ENCODE data around the gene GJB4. TPM values are rescaled to one million over a fixed set of nuclear protein-coding genes. Genes with fewer than 3 reads are reported as not detected.

Gene GJB4
- total RNA-seq, 1 experiment from 2014 or later: 0.07 TPM

- CTCF ChIA-PET: interaction anchor here (1.2 to 1.6 kb wide), 2 partner anchors 10 to 81 kb away, joined by 3 to 4 read pairs; partner anchors contain the start of gene SMIM12
- Mint-ChIP-seq H3K4me3 (no peak overlapping the region), H3K4me1 (peaks cover 7% of the 10 kb centered on the region; the same call in 1 of the 2 replicates), H3K36me3 (no peaks in the 10 kb centered on the region), H3K27me3 (ENCODE audit: low read depth) (peaks cover 46% of the 10 kb centered on the region), H3K27ac (no peak overlapping the region), H3K9me3 (no peaks in the 10 kb centered on the region)
- DNase-seq (ENCODE audit: low spot score) (no peak), ATAC-seq (no peak)
- POLR2A ChIA-PET: no interaction called here
- no peak for TF ChIP-seq ZNF416 (CRISPR knock-in tag; IDR thresholded peaks at IDR 0.05)
- TF ChIP-seq ZNF281 (CRISPR knock-in tag; IDR thresholded peaks at IDR 0.05): no peak
- TF ChIP-seq NR2C2 (CRISPR knock-in tag; IDR thresholded peaks at IDR 0.05): no peak
These were observed 18.8 kb downstream of the GJB4 start for GRCh38 chr1:34778381-34778780.

- CTCF ChIA-PET: interaction anchor here (1.2 to 1.6 kb wide), 2 partner anchors 9 to 80 kb away, joined by 3 to 4 read pairs; partner anchors contain the start of gene SMIM12
- no peak overlapping the region for H3K4me3 Mint-ChIP-seq
These were observed 19.5 kb downstream of the GJB4 start for GRCh38 chr1:34779005-34779404.

GRCh38 chr1:34779526-34779925, 20.0 kb downstream of the GJB4 start:
- no peak overlapping the region for H3K27ac Mint-ChIP-seq
- H3K27me3 Mint-ChIP-seq (ENCODE audit: low read depth): peaks cover 55% of the 10 kb centered on the region
- ChIA-PET CTCF (interaction anchor here (1.2 kb wide), 1 partner anchor 9 kb away, joined by 3 read pairs; no protein-coding TSS in a partner anchor), POLR2A (no interaction called here)
- H3K9me3 Mint-ChIP-seq: no peaks in the 10 kb centered on the region
- H3K4me1 Mint-ChIP-seq: peaks cover 7% of the 10 kb centered on the region; the same call in 1 of the 2 replicates
- no peak overlapping the region for H3K4me3 Mint-ChIP-seq
- ATAC-seq: no peak
- no peak for DNase-seq (ENCODE audit: low spot score)
- H3K36me3 Mint-ChIP-seq: no peaks in the 10 kb centered on the region
- TF ChIP-seq ELF4 (CRISPR knock-in tag; IDR thresholded peaks at IDR 0.05; ENCODE audit: low read depth): no peak
- TF ChIP-seq ZNF671 (CRISPR knock-in tag; IDR thresholded peaks at IDR 0.05): no peak
- TF ChIP-seq NFE2L1 (CRISPR knock-in tag; IDR thresholded peaks at IDR 0.05): no peak
- no peak for TF ChIP-seq ZNF317 (CRISPR knock-in tag; IDR thresholded peaks at IDR 0.05; ENCODE audit: borderline replicate concordance, low read depth)
- no peak for TF ChIP-seq PRDM15 (CRISPR knock-in tag; IDR thresholded peaks at IDR 0.05)
- no peak for TF ChIP-seq IRF1 (CRISPR knock-in tag; IDR thresholded peaks at IDR 0.05)
- no peak for TF ChIP-seq PREB (CRISPR knock-in tag; IDR thresholded peaks at IDR 0.05; ENCODE audit: borderline replicate concordance)
- TF ChIP-seq TEAD4 (CRISPR knock-in tag; IDR thresholded peaks at IDR 0.05): no peak
- TF ChIP-seq SMAD3 (CRISPR knock-in tag; IDR thresholded peaks at IDR 0.05; ENCODE audit: borderline replicate concordance): no peak
- no peak for TF ChIP-seq AFF4 (CRISPR knock-in tag; IDR thresholded peaks at IDR 0.05; ENCODE audit: borderline replicate concordance)

More at GRCh38 chr1:34779005-34779404, 19.5 kb downstream of the GJB4 start:
- Mint-ChIP-seq H3K9me3 (no peaks in the 10 kb centered on the region), H3K36me3 (no peaks in the 10 kb centered on the region), H3K27ac (no peak overlapping the region), H3K27me3 (ENCODE audit: low read depth) (peaks cover 51% of the 10 kb centered on the region), H3K4me1 (peaks cover 7% of the 10 kb centered on the region; the same call in 1 of the 2 replicates)
- POLR2A ChIA-PET: no interaction called here
- ATAC-seq (no peak), DNase-seq (ENCODE audit: low spot score) (no peak)
- TF ChIP-seq ZNF416 (CRISPR knock-in tag; IDR thresholded peaks at IDR 0.05) (no peak), RORB (CRISPR knock-in tag; IDR thresholded peaks at IDR 0.05) (no peak), ZNF512 (CRISPR knock-in tag; IDR thresholded peaks at IDR 0.05; ENCODE audit: borderline replicate concordance) (no peak), FOXJ3 (CRISPR knock-in tag; IDR thresholded peaks at IDR 0.05; ENCODE audit: borderline replicate concordance) (no peak), GRHL2 (CRISPR knock-in tag; IDR thresholded peaks at IDR 0.05; ENCODE audit: insufficient replicate concordance, severe bottlenecking) (no peak)
